Breast epithelium (tissue), 3 donors: ENCODE results near the gene CHSY1.

Source experiments
- POLR2A ChIP-seq: fragments of 450-650 bp; IDR thresholded peaks from one replicate; pipeline ENCODE4 v1.6.1; 2016; ENCODE audit warnings: antibody characterized with exemption, mild to moderate bottlenecking, moderate library complexity
- TF ChIP-seq, protein P1 (sequence below), 3 donors: fragments of 450-650 bp; IDR thresholded peaks; one replicate each; pipeline ENCODE4 v1.5.1; 2016 to 2017; ENCODE audit warnings: antibody characterized with exemption in 3 of 3, mild to moderate bottlenecking in 3 of 3, moderate library complexity in 3 of 3

DNA sequence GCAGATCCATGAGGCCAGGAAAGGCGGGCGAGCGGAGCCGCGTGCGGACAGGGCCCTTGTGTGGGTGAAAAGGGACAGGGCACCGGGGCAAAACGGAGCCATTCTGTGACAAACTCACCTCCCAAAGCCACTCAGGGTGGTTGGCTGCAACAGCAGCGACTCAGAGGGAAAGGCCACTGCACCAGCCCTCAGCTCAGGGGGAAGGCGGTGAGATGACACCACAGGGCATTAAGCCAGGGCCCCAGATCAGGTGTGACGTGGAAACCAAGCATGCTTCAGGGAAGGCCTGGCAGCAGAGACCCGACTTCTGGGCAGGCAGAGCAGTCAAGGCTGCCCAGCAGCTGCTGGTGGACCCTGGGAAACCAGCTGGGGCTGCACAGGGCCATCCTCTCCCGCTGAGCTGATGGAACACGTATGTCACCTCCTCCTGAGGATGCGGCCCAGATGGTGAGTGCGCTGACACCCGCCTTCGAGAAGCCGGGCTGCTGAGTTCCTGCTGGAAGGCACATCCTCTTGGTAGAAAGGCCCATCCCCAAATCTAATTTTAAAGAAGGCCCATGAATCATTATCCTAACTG lies 82.3 kb downstream of the CHSY1 start:
- no peak for TF ChIP-seq POLR2A
- TF ChIP-seq, protein P1, sequence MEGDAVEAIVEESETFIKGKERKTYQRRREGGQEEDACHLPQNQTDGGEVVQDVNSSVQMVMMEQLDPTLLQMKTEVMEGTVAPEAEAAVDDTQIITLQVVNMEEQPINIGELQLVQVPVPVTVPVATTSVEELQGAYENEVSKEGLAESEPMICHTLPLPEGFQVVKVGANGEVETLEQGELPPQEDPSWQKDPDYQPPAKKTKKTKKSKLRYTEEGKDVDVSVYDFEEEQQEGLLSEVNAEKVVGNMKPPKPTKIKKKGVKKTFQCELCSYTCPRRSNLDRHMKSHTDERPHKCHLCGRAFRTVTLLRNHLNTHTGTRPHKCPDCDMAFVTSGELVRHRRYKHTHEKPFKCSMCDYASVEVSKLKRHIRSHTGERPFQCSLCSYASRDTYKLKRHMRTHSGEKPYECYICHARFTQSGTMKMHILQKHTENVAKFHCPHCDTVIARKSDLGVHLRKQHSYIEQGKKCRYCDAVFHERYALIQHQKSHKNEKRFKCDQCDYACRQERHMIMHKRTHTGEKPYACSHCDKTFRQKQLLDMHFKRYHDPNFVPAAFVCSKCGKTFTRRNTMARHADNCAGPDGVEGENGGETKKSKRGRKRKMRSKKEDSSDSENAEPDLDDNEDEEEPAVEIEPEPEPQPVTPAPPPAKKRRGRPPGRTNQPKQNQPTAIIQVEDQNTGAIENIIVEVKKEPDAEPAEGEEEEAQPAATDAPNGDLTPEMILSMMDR (IDR thresholded peaks at IDR 0.05) = no peak
